H9 (cell line): Measurements from ENCODE around the gene ST6GALNAC3. TPM values are rescaled to one million over a fixed set of nuclear protein-coding genes. Genes with fewer than 3 reads are reported as not detected.

Source experiments
- DNase-seq: peaks from one replicate; pipeline ENCODE4 v3.0.0-alpha.2; 2017
- H2AFZ ChIP-seq: one replicate; pipeline ENCODE4 v1.6.1; 2013; ENCODE audit warnings: mild to moderate bottlenecking, low read length, control low read depth, moderate library complexity
- H2AK5ac ChIP-seq: 2 replicates; pipeline ENCODE4 v1.6.1; 2013; ENCODE audit warnings: low read length, control low read depth, mixed read lengths; ENCODE audit not compliant: insufficient read length
- H2BK120ac ChIP-seq: one replicate; pipeline ENCODE4 v1.6.1; 2013; ENCODE audit warnings: low read depth, mild to moderate bottlenecking, low read length, control low read depth, inconsistent platforms; ENCODE audit not compliant: poor library complexity, severe bottlenecking
- H2BK12ac ChIP-seq: 2 replicates; pipeline ENCODE4 v1.6.1; 2013; ENCODE audit warnings: low read length, control low read depth, mixed read lengths, low read depth; ENCODE audit not compliant: insufficient read length
- H2BK15ac ChIP-seq: 2 replicates; pipeline ENCODE4 v1.6.1; 2013; ENCODE audit warnings: low read depth, low read length, control low read depth
- H2BK20ac ChIP-seq: one replicate; pipeline ENCODE4 v1.6.1; 2013; ENCODE audit warnings: low read depth, mild to moderate bottlenecking, low read length, control low read depth, inconsistent platforms; ENCODE audit not compliant: poor library complexity, severe bottlenecking
- H2BK5ac ChIP-seq: 2 replicates; pipeline ENCODE4 v1.6.1; 2013; ENCODE audit warnings: low read length, control low read depth, mixed read lengths; ENCODE audit not compliant: insufficient read length
- H3K14ac ChIP-seq: 2 replicates; pipeline ENCODE4 v1.6.1; 2013; ENCODE audit warnings: low read length, control low read depth; ENCODE audit not compliant: insufficient read depth
- H3K18ac ChIP-seq: 2 replicates; pipeline ENCODE4 v1.6.1; 2013; ENCODE audit warnings: low read depth, mild to moderate bottlenecking, mixed read lengths, low read length, control low read depth; ENCODE audit not compliant: insufficient read length
- H3K23ac ChIP-seq: 2 replicates; pipeline ENCODE4 v1.6.1; 2013; ENCODE audit warnings: low read length, control low read depth, mixed read lengths, low read depth; ENCODE audit not compliant: insufficient read length
- H3K23me2 ChIP-seq: 2 replicates; pipeline ENCODE4 v1.6.1; 2013; ENCODE audit warnings: low read depth, mild to moderate bottlenecking, mixed read lengths, low read length, control low read depth; ENCODE audit not compliant: insufficient read length, poor library complexity, severe bottlenecking
- H3K27ac ChIP-seq: 2 replicates; pipeline ENCODE4 v1.5.1; 2013; ENCODE audit warnings: low read length, control low read depth, mixed read lengths, low read depth; ENCODE audit not compliant: insufficient read length
- H3K27me3 ChIP-seq: 2 replicates; pipeline ENCODE4 v1.6.1; 2013; ENCODE audit warnings: low read length, control low read depth, inconsistent platforms; ENCODE audit not compliant: insufficient read depth
- H3K4ac ChIP-seq: 2 replicates; pipeline ENCODE4 v1.6.1; 2013; ENCODE audit warnings: low read depth, mild to moderate bottlenecking, control low read depth, inconsistent platforms, low read length, moderate library complexity
- H3K4me1 ChIP-seq: 2 replicates; pipeline ENCODE4 v1.6.1; 2013; ENCODE audit warnings: low read length, control low read depth, inconsistent platforms; ENCODE audit not compliant: insufficient read depth
- H3K4me2 ChIP-seq: 2 replicates; pipeline ENCODE4 v1.6.1; 2013; ENCODE audit warnings: low read length, control low read depth, mixed read lengths; ENCODE audit not compliant: insufficient read length, insufficient read depth
- H3K56ac ChIP-seq: 2 replicates; pipeline ENCODE4 v1.6.1; 2013; ENCODE audit warnings: low read depth, mild to moderate bottlenecking, mixed read lengths, low read length, control low read depth; ENCODE audit not compliant: insufficient read length
- H3K79me1 ChIP-seq: 2 replicates; pipeline ENCODE4 v1.6.1; 2013; ENCODE audit warnings: low read depth, mild to moderate bottlenecking, moderate library complexity, low read length, control low read depth, inconsistent platforms; ENCODE audit not compliant: insufficient read depth, poor library complexity, severe bottlenecking
- H3K79me2 ChIP-seq: 2 replicates; pipeline ENCODE4 v1.6.1; 2013; ENCODE audit warnings: low read length, control low read depth, inconsistent platforms; ENCODE audit not compliant: insufficient read depth
- H3K9ac ChIP-seq: 2 replicates; pipeline ENCODE4 v1.6.1; 2013; ENCODE audit warnings: low read length, control low read depth, mixed read lengths; ENCODE audit not compliant: insufficient read length; ENCODE audit errors: extremely low read depth
- H3K9me3 ChIP-seq: one replicate; pipeline ENCODE4 v1.6.1; 2013; ENCODE audit warnings: low read depth, low read length, inconsistent platforms; ENCODE audit not compliant: control insufficient read depth
- H3T11ph ChIP-seq: one replicate; pipeline ENCODE4 v1.6.1; 2013; ENCODE audit warnings: mild to moderate bottlenecking, low read length, control low read depth, inconsistent platforms
- H4K20me1 ChIP-seq: one replicate; pipeline ENCODE4 v1.6.1; 2013; ENCODE audit not compliant: control insufficient read depth, insufficient read length, insufficient read depth
- H4K5ac ChIP-seq: 2 replicates; pipeline ENCODE4 v1.6.1; 2013; ENCODE audit warnings: low read depth, mild to moderate bottlenecking, mixed read lengths, low read length, control low read depth; ENCODE audit not compliant: insufficient read length
- H4K8ac ChIP-seq: replicated peaks from 2 replicates; pipeline ENCODE4 v1.6.1; 2013; ENCODE audit warnings: low read length, control low read depth, mixed read lengths, low read depth; ENCODE audit not compliant: insufficient read length
- H4K91ac ChIP-seq: 2 replicates; pipeline ENCODE4 v1.6.1; 2013; ENCODE audit warnings: low read depth, mild to moderate bottlenecking, moderate library complexity, mixed read lengths, low read length, control low read depth; ENCODE audit not compliant: insufficient read length
- H3K27ac Mint-ChIP-seq, 3 experiments: 2 replicates in 2 of 3; 3 replicates in 1 of 3; pipeline ENCODE4 v1.8.0; 2020 to 2021; ENCODE audit warnings: mixed read lengths in 3 of 3, mild to moderate bottlenecking in 1 of 3, moderate library complexity in 1 of 3
- H3K27me3 Mint-ChIP-seq: 2 replicates; pipeline ENCODE4 v1.8.0; 2021; ENCODE audit warnings: low read depth, mild to moderate bottlenecking, moderate library complexity, mixed read lengths
- H3K36me3 Mint-ChIP-seq, 3 experiments: 2 replicates in 2 of 3; 3 replicates in 1 of 3; pipeline ENCODE4 v1.8.0; 2020 to 2021; ENCODE audit warnings: low read depth in 3 of 3, mixed read lengths in 3 of 3; ENCODE audit not compliant: insufficient read depth in 1 of 3
- H3K4me1 Mint-ChIP-seq, 2 experiments: 2 replicates each; pipeline ENCODE4 v1.8.0; 2020; ENCODE audit warnings: mixed read lengths in 2 of 2
- H3K4me3 Mint-ChIP-seq, 2 experiments: 2 replicates in 1 of 2; 3 replicates in 1 of 2; pipeline ENCODE4 v1.8.0; 2020 to 2021; ENCODE audit warnings: mild to moderate bottlenecking in 2 of 2, mixed read lengths in 2 of 2, moderate library complexity in 1 of 2
- H3K9me3 Mint-ChIP-seq, 2 experiments: 2 replicates in 1 of 2; 3 replicates in 1 of 2; pipeline ENCODE4 v1.8.0; 2020; ENCODE audit warnings: mild to moderate bottlenecking in 2 of 2, mixed read lengths in 2 of 2, moderate library complexity in 1 of 2
- WGBS: extraction: QIAGEN DNeasy Blood & Tissue Kit; methylation state at CpG from one replicate; pipeline ENCODE4 v1.1.7; 2013; ENCODE audit warnings: missing lambda C conversion rate, low lambda C conversion rate, mixed read lengths; ENCODE audit not compliant: insufficient read length; ENCODE audit errors: extremely low coverage; 5-methylcytosine and 5-hydroxymethylcytosine counted together
- total RNA-seq: library from RNA; stranded (reverse); gene quantifications from 2 replicates; pipeline ENCODE4 v1.2.1, GENCODE V29; 2021
- TF ChIP-seq, protein P1 (sequence below): fragments of 200-600 bp; sonication (generic); conservative IDR thresholded peaks from 3 replicates; pipeline ENCODE4 v1.8.0; 2021; ENCODE audit warnings: antibody characterized with exemption, mild to moderate bottlenecking

The ST6GALNAC3 gene
- total RNA-seq, 1 experiment from 2014 or later = 11.2 TPM

DNA sequence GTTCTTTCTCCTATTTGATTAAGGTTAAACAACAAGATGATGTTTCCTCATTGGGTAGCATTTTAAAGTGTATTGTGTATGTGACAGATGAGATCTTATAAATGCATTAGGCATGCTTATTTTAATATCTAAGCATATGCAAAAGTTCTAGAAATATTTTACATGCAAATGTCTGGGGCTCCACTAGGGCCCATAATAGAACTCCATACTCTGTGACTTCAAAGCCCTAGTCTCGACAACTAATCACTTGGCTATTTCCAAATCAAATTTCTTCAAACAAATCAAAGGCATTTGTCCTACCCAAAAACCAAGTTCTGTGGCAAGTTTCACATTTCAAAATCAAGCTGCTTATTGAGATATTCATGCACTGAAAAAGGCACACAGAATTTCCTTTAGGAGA, 407.1 kb downstream of the ST6GALNAC3 start:
- no peak overlapping the region for H3T11ph ChIP-seq
- H3K23me2 ChIP-seq = no peaks in the 10 kb centered on the region
- TF ChIP-seq, protein P1, sequence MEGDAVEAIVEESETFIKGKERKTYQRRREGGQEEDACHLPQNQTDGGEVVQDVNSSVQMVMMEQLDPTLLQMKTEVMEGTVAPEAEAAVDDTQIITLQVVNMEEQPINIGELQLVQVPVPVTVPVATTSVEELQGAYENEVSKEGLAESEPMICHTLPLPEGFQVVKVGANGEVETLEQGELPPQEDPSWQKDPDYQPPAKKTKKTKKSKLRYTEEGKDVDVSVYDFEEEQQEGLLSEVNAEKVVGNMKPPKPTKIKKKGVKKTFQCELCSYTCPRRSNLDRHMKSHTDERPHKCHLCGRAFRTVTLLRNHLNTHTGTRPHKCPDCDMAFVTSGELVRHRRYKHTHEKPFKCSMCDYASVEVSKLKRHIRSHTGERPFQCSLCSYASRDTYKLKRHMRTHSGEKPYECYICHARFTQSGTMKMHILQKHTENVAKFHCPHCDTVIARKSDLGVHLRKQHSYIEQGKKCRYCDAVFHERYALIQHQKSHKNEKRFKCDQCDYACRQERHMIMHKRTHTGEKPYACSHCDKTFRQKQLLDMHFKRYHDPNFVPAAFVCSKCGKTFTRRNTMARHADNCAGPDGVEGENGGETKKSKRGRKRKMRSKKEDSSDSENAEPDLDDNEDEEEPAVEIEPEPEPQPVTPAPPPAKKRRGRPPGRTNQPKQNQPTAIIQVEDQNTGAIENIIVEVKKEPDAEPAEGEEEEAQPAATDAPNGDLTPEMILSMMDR = no peak
- Mint-ChIP-seq H3K4me3 (no peak overlapping the region), H3K9me3 (peaks cover 5 to 6% of the 10 kb centered on the region in 2 experiments), H3K27ac (no peak overlapping the region), H3K4me1 (no peaks in the 10 kb centered on the region), H3K27me3 (peaks cover 2% of the 10 kb centered on the region; the same call in 1 of the 2 replicates), H3K36me3 (peaks cover 0 to 5% (median 3%) of the 10 kb centered on the region in 3 experiments; a peak in 4 of 7 replicates)
- no peaks in the 10 kb centered on the region for H3K9me3 ChIP-seq
- no peak overlapping the region for H2BK20ac ChIP-seq
- no peak overlapping the region for H3K4ac ChIP-seq
- H3K4me1 ChIP-seq = no peaks in the 10 kb centered on the region
- H3K27me3 ChIP-seq = no peaks in the 10 kb centered on the region
- no peak overlapping the region for H4K91ac ChIP-seq
- H2BK120ac ChIP-seq = no peak overlapping the region
- no peaks in the 10 kb centered on the region for H3K79me2 ChIP-seq
- no peak overlapping the region for H2BK12ac ChIP-seq
- H3K56ac ChIP-seq = no peak overlapping the region
- no peak overlapping the region for H2BK5ac ChIP-seq
- no peak overlapping the region for H4K8ac ChIP-seq
- H3K23ac ChIP-seq = no peak overlapping the region
- H3K4me2 ChIP-seq = no peak overlapping the region
- no peaks in the 10 kb centered on the region for H3K79me1 ChIP-seq
- no peak overlapping the region for H3K9ac ChIP-seq
- no peak overlapping the region for H2AK5ac ChIP-seq
- H2AFZ ChIP-seq = no peak overlapping the region
- H3K14ac ChIP-seq = no peak overlapping the region
- no peak for DNase-seq
- no peak overlapping the region for H3K27ac ChIP-seq
- no peaks in the 10 kb centered on the region for H4K20me1 ChIP-seq
- no CpG with 5 or more reads among the region's 1 CpG for WGBS
- no peak overlapping the region for H3K18ac ChIP-seq
- H2BK15ac ChIP-seq = no peak overlapping the region
- H4K5ac ChIP-seq = no peak overlapping the region
